Right kidney (tissue), 1 donor: Measurements from ENCODE around the gene LIF.

ENCODE experiments used
- DNase-seq: peaks from one replicate; pipeline ENCODE4 v3.0.0-alpha.2; 2016

Gene LIF

GRCh38 chr22:30284172-30284571, 37.6 kb upstream of the LIF start:
- no peak for DNase-seq

- no peak for DNase-seq
These were observed 36.8 kb upstream of the LIF start for GRCh38 chr22:30283342-30283741.

- DNase-seq: no peak
These were observed 36.1 kb upstream of the LIF start for GRCh38 chr22:30282616-30283046.

GRCh38 chr22:30280505-30280904, 33.9 kb upstream of the LIF start:
- no peak for DNase-seq

GRCh38 chr22:30279932-30280331, 33.4 kb upstream of the LIF start:
- DNase-seq: no peak

GRCh38 chr22:30279046-30279788, 32.7 kb upstream of the LIF start:
- no peak for DNase-seq

GRCh38 chr22:30277547-30278344, 31.2 kb upstream of the LIF start:
- DNase-seq: no peak

- no peak for DNase-seq
These were observed 29.5 kb upstream of the LIF start for GRCh38 chr22:30276039-30276438.

- no peak for DNase-seq
These were observed 29.1 kb upstream of the LIF start for GRCh38 chr22:30275625-30276024.

GRCh38 chr22:30274437-30274812, 27.9 kb upstream of the LIF start:
- DNase-seq: no peak

- no peak for DNase-seq
These were observed 27.3 kb upstream of the LIF start for GRCh38 chr22:30273711-30274436.

GRCh38 chr22:30272781-30273601, 26.4 kb upstream of the LIF start:
- DNase-seq: no peak

GRCh38 chr22:30270832-30271231, 24.3 kb upstream of the LIF start:
- no peak for DNase-seq

GRCh38 chr22:30268331-30268730, 21.8 kb upstream of the LIF start:
- DNase-seq: no peak

GRCh38 chr22:30267382-30268302, 21.1 kb upstream of the LIF start:
- DNase-seq: no peak

GRCh38 chr22:30266445-30267381, 20.2 kb upstream of the LIF start, which contains the start of gene OSM:
TSS of gene OSM (minus strand) at chr22:30266851. CDS start at chr22:30266799, 52 bp downstream.
- DNase-seq: no peak

GRCh38 chr22:30265823-30266444, 19.4 kb upstream of the LIF start:
- no peak for DNase-seq

- no peak for DNase-seq
These were observed 18.7 kb upstream of the LIF start for GRCh38 chr22:30265131-30265720.

- DNase-seq: no peak
These were observed 17.3 kb upstream of the LIF start for GRCh38 chr22:30263883-30264282.
